ENCODE data around the gene PRDM7.

GRCh38 chr16:90031931-90032673 lies 45.0 kb downstream of the PRDM7 start:
- TF ChIP-seq POLR2A (IDR thresholded peaks at IDR 0.05): peak; percentile 51
- no peak for TF ChIP-seq EP300 (IDR thresholded peaks at IDR 0.05; ENCODE audit: low read depth)
- TF ChIP-seq, protein P1, sequence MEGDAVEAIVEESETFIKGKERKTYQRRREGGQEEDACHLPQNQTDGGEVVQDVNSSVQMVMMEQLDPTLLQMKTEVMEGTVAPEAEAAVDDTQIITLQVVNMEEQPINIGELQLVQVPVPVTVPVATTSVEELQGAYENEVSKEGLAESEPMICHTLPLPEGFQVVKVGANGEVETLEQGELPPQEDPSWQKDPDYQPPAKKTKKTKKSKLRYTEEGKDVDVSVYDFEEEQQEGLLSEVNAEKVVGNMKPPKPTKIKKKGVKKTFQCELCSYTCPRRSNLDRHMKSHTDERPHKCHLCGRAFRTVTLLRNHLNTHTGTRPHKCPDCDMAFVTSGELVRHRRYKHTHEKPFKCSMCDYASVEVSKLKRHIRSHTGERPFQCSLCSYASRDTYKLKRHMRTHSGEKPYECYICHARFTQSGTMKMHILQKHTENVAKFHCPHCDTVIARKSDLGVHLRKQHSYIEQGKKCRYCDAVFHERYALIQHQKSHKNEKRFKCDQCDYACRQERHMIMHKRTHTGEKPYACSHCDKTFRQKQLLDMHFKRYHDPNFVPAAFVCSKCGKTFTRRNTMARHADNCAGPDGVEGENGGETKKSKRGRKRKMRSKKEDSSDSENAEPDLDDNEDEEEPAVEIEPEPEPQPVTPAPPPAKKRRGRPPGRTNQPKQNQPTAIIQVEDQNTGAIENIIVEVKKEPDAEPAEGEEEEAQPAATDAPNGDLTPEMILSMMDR (IDR thresholded peaks at IDR 0.05): peak in 1 of 5 experiments; percentile 49
- no peak for TF ChIP-seq POLR2AphosphoS5 (IDR thresholded peaks at IDR 0.05)
